EH (cell line): Measurements from ENCODE around the gene MCRIP2.

Source experiments
- DNase-seq: peaks from one replicate; pipeline ENCODE4 v3.0.0-alpha.2; 2015; ENCODE audit warnings: low read depth

The MCRIP2 gene

DNA sequence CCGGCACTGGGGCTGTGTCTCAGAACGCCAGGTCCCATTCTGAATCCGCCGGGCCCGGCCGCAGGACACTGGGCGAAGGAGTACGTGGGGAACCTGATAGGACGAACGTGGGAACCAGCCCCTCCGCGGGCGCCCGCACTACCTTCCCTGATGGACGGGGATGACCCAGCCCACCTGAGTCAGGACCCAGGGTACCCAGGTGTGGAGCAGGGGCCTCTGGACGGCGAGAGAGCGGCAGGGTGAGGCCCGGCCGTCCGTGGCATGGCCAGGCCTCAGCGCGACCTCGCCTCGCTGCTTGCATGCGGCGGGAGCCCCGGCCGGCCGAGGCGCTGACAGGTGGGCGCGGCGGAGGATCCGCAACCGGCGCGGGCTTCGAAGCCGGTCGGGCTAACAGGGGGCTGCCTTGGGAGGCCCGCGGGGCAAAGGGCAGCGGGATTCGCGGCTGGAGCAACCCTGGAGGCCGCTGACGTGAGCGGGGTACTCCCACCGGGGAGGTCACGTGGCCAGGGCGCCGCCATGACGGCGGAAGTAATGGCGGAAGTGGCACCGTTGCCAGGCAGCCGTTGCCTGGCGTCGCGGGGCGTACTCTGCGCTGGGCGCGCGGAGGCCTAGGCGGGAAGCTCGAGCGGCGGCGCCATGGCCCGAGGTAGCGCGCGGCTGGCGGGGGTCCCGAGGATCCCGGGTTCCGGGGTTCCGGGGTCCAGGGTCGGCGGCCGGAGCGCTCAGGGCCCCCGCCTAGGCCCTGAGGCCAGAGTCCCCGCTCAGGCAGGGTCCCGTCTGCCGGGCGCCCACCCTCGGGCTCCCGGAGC lies 7.4 kb downstream of the MCRIP2 start, which contains the start of gene WDR90:
Gene WDR90, plus strand, starts transcription at position 585 of the 809 bp plus-strand sequence. Its CDS starts 52 bp downstream, at position 637.
- peak; percentile 91 for DNase-seq

DNA sequence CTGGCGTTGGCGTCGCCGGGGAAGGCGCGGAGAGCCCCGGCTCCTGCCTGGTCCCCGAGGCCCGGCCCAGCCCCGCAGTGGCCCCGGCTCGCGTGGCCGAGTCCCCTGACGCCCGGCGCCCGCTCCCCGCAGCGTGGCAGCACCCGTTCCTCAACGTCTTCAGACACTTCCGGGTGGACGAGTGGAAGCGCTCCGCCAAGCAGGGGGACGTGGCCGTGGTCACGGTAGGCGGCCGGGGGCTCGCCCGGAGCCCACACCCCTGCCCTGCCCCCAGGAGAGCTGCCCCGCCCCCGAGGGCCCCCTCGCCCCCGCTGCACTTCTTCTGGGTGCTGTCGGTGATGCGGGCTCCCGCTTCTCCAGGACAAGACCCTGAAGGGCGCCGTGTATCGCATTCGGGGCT lies 8.0 kb downstream of the MCRIP2 start:
- DNase-seq, result peak; percentile 39

DNA sequence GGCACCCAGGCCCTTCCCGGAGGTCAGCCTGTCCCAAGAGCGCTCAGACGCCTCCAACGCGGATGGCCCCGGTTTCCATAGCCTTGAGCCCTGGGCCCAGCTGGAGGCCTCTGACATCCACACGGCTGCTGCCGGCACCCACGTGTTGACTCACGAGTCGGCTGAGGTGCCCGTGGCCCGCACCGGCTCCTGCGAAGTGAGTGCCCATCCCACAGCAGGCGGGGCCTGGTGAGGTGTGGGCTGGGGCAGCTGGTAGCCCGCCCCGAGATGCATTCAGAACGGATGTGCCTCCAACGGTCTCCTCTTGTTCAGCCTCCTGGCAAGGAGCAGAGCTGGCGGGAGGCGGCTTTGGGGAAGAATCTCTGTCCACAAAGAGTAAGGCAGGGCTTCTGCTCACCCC lies 10.2 kb downstream of the MCRIP2 start:
- DNase-seq, result no peak

DNA sequence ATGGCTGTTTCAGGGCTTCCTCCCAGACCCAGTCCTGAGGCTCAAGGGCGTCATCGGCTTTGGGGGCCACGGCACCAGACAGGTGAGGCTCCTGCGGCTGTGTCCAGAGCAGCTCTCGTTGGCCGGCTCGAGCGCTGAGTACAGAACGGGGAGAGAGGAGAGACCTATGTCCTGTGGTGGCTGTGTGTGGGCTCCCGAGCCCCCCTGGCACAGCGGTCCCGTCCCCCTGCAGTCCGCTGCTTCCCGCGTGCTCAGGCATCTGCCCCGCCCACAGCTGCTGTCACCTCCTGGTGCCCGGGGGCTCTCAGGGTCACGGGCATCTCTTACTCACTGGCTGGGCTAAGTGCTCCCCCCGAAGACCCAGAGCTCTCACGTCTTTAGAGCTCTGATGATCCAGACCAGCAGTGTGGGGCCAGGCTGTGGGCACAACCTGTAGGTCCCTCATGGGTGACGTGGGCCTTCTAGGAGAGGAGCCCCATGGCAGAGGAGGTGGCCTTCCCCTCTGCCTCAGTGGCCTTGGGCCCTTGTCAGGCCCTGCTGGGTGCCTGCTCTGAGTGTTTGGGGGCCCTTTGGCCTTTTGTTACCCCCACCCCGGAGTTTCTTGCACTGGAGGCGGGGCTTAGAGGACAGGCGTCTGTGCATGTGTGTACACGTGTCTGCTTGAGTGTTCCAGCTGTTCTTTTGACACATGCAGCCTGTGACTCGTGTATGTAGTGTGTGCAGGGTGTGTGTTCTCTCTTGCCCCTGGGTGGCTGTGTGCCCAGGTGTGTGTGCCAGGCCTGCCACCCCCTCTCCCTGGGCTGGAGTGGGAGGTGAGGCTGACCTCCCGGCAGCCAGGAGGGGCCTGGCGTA lies 11.1 kb downstream of the MCRIP2 start:
- no peak for DNase-seq

DNA sequence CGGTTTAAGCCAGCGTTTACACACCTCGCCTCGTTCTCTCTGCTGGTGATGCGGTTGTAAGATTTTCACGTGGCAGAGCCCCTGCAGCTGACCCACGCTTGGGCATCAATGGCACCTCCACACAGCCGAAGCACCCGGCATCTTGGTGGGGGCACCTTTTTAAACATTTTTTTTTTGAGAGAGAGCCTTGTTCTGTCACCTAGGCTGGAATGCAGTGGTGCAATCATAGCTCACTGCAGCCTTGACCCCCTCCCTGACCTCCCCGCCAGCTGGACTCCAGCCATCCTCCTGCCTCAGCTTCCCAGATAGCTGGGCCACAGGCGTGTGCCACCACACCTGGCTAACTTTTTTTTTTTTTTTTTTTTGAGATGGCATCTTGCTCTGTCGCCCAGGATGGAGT lies 12.4 kb downstream of the MCRIP2 start:
- no peak for DNase-seq

DNA sequence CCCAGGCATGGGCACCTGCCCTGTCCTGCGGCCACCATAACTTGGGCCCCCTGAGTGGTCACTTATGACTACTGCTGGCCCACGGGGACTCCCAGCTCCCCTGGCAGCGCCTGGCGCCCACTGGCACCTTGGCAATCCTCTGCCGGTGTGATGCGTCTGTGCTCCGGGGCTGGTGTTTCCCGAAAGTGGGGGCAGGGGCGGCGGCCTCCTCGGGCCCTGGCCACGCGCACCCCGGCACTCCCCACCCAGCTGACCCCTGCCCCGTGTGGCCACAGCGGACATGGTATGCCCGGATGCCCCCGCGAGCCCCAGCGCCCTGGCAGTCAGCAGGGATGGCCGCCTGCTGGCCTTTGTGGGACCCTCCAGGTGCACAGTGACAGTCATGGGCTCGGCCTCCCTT lies 15.9 kb downstream of the MCRIP2 start:
- no peak for DNase-seq

DNA sequence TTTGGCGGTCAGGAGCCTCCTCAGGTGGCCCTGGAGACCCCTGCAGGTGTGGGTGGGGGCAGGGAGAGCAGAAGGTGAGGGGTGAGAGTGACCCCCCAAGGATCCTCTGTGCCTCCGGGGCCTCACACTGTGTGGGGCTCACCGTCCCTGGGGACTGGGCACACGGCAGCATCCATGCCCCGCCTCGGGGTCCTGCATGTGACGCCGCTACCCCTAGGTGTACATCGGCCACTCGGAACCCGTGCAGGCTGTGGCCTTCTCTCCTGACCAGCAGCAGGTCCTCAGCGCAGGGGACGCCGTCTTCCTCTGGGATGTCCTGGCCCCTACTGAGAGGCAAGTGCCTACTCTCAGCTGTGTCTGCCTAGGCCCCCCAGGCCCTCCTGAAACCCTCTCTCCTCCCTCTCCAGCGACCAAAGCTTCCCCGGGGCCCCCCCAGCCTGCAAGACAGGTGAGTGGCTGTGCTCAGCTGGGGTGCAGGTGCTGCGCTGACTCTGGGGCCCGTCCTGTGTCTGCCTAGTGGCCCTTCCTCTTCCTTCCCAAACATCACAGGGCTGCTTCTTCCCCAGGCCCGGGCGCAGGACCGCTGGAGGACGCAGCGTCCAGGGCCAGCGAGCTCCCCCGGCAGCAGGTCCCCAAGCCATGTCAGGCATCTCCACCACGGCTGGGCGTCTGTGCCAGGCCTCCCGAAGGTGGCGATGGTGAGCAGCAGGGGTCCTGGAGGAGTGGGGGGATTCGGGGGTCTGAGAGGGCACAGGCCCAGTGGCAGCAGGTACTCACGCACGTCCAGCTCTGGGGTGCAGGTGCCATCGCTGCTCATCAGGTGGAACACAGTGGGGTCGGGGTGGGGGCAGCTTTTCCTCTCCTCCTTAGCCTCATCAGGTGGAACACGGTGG lies 17.3 kb downstream of the MCRIP2 start:
- DNase-seq, result no peak

DNA sequence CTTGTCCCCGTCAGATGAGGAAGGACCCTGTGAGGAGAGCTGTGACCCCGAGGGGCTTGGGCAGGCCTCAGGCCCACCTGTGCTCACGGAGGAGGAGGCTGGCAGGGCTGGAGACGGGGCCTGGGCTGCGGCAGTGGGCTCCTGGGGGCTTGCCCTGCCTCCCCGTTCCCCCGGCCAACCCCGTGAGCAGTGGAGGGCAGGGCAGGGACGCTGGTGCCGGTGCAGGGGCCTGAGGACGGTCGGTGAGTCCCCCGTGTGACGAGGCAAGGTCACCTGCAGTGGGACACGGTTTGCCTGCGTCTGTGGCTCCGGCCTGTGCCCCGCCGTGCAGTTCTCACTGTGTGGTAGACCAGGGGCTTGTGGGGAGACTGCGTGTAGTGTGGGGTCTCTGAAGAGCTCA lies 18.0 kb downstream of the MCRIP2 start:
- no peak for DNase-seq

DNA sequence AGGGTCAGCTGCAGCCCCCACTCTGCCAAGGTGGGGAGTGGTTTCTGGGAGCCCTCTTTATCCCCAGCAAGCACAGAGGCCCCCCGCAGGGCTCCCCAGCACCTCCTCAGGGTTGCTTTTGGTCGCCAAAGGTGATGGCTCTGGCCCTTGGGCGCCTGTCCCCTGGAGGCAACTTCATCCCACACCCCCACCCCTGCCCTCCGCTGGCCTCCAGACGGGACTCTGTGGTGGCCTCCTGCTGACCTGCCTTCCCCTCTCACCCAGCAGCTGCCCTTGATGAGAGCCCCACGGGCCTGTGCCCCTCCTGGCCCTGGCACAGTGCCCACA lies 18.5 kb downstream of the MCRIP2 start:
- DNase-seq, result no peak

DNA sequence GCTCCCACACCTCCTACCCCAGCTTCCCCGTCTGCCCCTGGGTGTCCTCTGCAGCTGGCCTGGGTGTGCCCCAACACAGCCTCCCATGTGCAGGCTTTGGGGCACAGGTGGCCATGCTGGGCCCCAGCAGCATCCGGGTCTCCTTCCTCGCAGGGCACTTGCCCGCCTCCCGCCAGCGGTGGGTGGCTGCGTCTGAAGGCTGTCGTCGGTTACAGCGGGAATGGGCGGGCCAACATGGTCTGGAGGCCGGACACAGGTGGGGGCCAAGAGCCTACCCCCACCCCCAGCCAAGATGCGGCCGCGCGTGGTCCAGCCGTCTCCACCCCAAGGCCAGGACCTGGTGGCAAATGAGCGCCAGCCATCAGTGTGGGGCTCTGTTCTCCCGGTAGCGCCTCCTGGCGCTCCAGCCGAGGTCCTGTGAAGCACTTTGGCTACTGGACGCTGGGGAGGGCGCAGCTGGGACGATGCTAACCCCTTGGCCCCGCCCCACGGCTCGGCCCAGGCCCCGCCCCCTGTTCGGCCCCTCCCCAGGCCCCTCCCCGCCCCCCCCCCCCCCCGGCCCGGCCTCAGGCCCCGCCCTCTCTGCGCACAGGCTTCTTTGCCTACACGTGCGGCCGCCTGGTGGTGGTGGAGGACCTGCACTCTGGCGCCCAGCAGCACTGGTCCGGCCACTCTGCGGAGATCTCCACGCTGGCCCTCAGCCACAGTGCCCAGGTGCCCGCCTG lies 19.0 kb downstream of the MCRIP2 start:
- peak; percentile 87 for DNase-seq

DNA sequence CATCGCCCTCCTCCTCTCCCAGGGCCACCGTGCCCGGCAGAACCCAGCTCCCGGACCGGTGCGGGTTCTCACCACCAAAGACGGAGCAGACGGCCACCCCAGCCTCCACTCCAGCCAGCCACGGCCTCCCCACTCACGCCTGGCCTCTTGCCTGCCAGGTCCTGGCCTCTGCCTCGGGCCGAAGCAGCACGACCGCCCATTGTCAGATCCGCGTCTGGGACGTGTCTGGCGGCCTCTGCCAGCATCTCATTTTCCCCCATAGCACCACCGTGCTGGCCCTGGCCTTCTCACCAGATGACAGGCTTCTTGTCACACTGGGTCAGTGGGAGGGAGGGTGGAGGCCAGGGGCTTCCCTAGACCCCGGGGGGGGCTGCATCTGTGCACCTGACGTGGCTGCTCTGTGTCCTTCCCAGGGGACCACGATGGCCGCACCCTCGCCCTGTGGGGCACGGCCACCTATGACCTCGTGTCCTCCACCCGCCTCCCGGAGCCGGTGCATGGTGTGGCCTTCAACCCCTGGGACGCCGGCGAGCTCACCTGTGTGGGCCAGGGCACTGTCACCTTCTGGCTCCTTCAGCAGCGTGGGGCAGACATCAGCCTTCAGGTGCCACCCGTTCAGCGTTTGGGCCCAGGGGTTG lies 19.7 kb downstream of the MCRIP2 start:
- no peak for DNase-seq

DNA sequence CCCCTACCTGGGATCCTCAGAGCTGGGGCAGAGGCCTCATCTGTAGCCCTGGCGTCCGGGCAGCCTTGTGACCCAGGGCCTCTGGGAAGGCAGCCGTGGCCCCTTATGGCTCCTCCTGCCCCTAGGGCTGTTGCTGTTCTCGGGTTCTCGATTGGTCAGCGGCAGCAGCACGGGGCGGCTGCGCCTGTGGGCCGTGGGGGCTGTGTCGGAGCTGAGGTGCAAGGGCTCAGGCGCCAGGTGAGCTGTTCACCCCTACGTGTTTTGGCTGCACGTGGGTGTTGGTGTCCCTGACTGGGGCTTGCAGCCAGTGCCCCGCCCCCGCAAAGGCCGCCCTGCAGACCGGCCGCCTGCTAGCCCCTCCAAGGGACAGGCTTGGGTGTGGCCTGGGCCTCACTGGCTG lies 20.5 kb downstream of the MCRIP2 start:
- no peak for DNase-seq

DNA sequence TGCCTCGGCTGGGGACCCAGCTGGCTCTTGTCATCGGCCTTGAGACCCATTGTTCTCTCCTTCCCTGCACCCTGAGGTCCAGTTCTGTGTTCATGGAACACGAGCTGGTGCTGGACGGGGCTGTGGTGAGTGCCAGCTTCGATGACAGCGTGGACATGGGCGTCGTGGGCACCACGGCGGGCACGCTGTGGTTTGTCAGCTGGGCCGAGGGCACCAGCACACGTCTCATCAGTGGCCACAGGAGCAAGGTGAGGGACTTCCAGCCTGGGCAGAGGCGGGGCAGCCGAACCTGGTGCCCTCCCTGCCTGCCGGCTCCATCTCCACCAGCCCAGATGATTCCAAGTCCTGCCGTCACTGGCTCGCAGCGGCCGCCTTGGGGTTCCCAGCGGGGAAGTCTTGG lies 21.0 kb downstream of the MCRIP2 start:
- no peak for DNase-seq

DNA sequence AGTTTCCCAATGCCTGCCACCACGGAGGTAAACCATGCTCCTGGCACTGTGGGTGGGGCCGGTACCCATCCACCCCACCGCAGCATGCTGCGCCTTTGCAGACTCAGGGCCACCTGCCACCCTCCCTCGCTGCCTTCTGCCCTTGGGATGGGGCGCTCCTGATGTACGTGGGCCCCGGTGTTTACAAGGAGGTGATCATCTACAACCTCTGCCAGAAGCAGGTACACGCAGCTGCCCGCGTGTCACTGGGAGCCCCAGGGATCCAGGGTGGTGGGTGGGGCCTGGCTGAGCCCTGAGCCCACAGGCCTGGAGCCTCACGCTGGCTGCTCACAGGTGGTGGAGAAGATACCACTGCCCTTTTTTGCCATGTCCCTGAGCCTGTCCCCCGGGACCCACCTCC lies 24.9 kb downstream of the MCRIP2 start:
- DNase-seq, result no peak

DNA sequence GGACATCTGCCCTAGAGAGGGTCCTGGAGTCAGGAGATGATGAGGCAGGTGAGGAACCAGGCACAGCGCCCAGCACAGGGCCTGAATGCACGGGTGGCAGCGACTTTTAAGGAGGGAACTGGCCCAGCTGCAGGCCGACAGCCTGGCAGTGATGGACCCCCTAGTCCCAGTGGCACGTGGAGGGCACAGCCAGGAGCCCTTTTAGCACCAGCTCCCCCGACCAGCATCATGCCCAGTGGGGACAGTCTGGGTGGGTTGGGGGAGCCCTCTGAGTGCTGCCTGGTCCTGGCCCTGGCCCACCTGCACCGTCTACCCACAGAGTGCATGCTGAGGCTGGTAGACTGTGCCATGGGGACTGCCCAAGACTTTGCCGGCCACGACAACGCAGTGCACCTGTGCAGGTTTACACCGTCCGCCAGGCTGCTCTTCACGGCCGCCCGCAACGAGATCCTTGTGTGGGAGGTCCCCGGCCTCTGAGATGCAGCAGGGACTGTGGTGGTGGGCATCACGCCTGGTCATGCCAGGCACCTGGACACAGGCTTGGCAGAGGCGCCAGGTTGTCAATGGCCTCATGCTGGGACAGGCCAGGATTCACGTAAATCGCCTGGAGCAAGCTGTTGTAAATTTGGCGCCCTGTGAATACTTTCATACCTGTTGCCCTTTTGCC lies 25.6 kb downstream of the MCRIP2 start:
- DNase-seq, result no peak

DNA sequence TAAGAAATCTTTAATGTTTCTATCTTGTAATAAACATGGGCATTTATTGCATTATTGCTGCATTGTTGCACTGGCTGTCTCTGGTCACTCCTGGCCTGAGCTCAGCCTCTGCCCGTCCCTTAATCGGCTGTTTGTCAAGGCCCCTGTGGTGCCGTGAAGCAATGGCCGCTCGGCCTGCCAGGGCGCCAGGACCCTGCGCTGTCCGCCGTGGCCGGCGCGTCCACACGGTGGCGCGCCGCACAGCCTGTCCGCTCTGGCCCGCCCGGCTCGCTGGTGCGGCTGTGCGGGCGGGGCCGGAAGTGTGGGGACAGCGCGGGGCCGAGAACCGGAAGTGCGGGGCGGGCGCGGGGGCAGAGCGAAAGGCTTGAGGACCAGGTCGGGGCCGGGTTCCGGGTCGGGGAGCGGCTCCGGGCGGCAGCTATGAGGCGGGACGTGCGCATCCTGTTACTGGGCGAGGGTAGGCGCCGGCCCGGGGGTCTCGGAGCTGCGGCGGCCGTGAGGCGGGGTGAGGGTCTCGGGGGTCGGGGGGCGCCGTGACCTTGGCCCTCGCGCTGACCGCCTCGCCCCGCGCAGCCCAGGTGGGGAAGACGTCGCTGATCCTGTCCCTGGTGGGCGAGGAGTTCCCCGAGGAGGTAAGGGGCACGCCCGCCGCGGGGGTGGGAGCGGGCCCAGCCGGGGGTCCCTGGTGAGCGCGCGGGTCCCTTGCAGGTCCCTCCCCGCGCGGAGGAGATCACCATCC lies 26.3 kb downstream of the MCRIP2 start, which contains the start of gene RHOT2:
Gene RHOT2, plus strand, starts transcription at position 353 of the 739 bp plus-strand sequence. Its CDS starts 68 bp downstream, at position 421.
- DNase-seq, result peak; percentile 90

DNA sequence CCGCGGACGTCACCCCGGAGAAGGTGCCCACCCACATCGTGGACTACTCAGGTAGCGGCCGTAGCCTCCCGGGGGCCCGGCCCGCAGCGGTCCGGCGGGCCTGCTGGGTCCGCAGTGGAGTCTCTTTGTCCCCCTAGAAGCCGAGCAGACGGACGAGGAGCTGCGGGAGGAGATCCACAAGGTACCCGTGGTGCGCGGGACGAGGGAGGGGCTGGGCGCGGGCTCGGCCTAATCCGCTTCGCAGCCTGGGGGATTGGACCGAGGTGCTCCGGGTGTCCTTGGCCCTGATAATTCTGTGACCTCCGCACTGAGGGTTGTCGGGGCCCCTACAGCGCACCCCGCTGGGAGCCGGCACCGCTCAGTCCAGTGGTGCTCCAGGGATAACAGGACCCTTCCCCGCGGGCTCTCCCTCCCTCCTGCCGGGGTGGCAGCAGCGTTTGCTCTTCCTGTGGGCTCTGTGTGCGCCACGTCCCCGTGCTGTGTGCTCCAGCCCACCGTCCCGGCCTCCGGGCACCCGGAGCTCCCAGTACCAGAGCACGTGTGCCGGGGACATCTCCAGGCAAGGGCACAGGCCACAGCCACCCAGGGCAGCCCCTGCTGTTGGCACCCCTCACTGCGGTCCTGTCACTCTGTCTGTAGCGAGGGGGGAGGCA lies 27.0 kb downstream of the MCRIP2 start:
- DNase-seq, result peak; percentile 17

DNA sequence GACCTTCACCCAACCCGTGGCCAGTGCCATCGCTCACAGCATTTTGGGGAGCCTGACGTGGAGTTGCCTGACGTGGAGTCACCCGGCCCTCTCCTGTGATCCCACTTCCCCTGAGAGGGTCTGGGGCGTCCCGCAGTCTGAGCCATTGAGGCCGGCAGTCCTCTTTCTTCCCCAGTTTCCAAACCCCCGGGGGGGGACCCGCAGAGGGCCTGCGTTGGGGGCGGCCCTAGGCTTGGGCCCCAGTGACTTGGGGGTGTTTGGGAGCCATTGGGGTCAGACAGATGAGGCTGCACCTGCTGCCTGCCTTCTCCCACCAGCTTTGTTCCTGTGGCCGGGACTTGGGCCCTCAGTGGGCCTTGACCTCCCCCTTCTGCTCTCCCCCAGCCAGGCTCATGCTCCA lies 28.0 kb downstream of the MCRIP2 start:
- DNase-seq, result no peak
